ENCODE results near the gene AKR1D1. TPM values are rescaled to one million over a fixed set of nuclear protein-coding genes. Genes with fewer than 3 reads are reported as not detected.
A peak's percentile ranks its signal among the peaks of the same experiment; 100 is the strongest.

The AKR1D1 gene
- total and polyA plus RNA-seq, 2 of the 13 experiments (the other 11 are each of a cell fraction or from before 2014, with no cell fraction given): 6.9 to 37.0 TPM

GRCh38 chr7:138151731-138152577 is 75.7 kb downstream of the AKR1D1 start (continued):
- peak; percentile 49; the same call in 1 of the 2 replicates for TF ChIP-seq ZNF317 (CRISPR knock-in tag; IDR thresholded peaks at IDR 0.05)
- TF ChIP-seq RNF2 (conservative IDR thresholded peaks at IDR 0.05; ENCODE audit: low read depth): no peak
- TF ChIP-seq ZNF382 (CRISPR knock-in tag; IDR thresholded peaks at IDR 0.05; ENCODE audit: borderline replicate concordance): no peak
- TF ChIP-seq RARA (CRISPR knock-in tag; IDR thresholded peaks at IDR 0.05): peak; percentile 84
- no peak; the same call in 1 of the 2 replicates for TF ChIP-seq ZNF788 (CRISPR knock-in tag; IDR thresholded peaks at IDR 0.05; ENCODE audit: borderline replicate concordance)
- peak; percentile 92 for TF ChIP-seq SOX5 (CRISPR knock-in tag; IDR thresholded peaks at IDR 0.05; ENCODE audit: borderline replicate concordance)
- no peak for TF ChIP-seq ZZZ3 (CRISPR knock-in tag; IDR thresholded peaks at IDR 0.05; ENCODE audit: borderline replicate concordance)
- no peak for TF ChIP-seq U2AF2 (IDR thresholded peaks at IDR 0.05; ENCODE audit: low read depth, low read length)
- TF ChIP-seq ZBTB20 (CRISPR knock-in tag; IDR thresholded peaks at IDR 0.05; ENCODE audit: borderline replicate concordance, low read depth): no peak
- no peak for TF ChIP-seq ZNF17 (CRISPR knock-in tag; IDR thresholded peaks at IDR 0.05)
- TF ChIP-seq SNAPC4 (CRISPR knock-in tag; IDR thresholded peaks at IDR 0.05): no peak
- no peak for TF ChIP-seq TRIM22 (IDR thresholded peaks at IDR 0.05)
- TF ChIP-seq BCLAF1 (IDR thresholded peaks at IDR 0.05): no peak
- TF ChIP-seq ZNF7 (CRISPR knock-in tag; IDR thresholded peaks at IDR 0.05): no peak
- TF ChIP-seq EZH2 (conservative IDR thresholded peaks at IDR 0.05; ENCODE audit: low read depth, low read length): no peak
- peak; percentile 84 for TF ChIP-seq SALL1 (CRISPR knock-in tag; IDR thresholded peaks at IDR 0.05)
- TF ChIP-seq NFKBIZ (CRISPR knock-in tag; IDR thresholded peaks at IDR 0.05): no peak

Measured in HepG2 (cell line).